ENCODE results near the gene MARK2. TPM values are rescaled to one million over a fixed set of nuclear protein-coding genes. Genes with fewer than 3 reads are reported as not detected.

The MARK2 gene
- polyA plus RNA-seq, 1 donor (not counting 4 experiments of a cell fraction or from before 2014, with no cell fraction given), result 20.8 TPM

DNA sequence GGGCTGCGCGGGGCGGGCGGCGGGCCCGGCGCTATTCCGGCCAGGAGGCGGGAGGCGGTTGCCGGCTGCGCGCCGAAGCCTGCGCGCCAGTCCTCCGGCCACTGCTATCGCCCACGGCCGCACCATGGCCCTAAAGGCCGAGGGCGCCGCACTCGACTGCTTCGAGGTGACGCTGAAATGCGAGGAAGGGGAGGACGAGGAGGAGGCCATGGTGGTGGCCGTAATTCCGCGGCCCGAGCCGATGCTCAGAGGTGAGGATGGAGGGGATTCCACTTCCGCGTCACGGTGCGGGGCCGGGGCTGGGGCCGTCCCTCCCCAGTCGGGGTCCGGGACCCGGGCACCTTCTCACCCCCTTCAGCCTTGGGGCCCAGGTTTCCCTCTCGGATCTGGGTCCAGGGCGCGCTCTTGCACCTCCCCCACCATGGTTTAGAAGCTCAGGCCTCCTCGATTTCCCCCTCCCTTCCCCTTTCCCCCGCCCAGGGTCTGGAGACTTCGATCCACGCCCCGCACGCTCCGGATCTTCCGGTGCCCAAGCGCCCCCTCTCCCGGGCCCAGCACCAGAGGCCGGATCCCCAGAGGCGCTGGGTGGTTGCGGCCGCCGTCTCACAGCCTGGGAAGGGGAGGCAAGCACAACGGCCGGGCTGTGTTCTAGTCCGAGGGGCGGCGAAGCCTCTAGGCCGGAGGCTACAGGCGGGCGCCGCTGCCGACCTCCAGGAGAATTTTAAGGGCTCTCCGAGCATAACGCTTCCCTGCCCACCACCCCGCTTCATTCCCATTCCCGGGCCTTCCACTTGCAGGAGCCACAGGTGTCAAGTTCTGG, 25.1 kb upstream of the MARK2 start:
- no peaks in the 10 kb centered on the region for H4K20me1 ChIP-seq (ENCODE audit: control insufficient read depth, extremely low read depth, insufficient read depth, low read length)
- H3K79me2 ChIP-seq (ENCODE audit: control insufficient read depth, insufficient read depth, low read length), result peaks cover 30% of the 10 kb centered on the region
- peak overlapping the region; percentile 91 for H2AFZ ChIP-seq (ENCODE audit: control insufficient read depth, low read length)
- H3K27me3 ChIP-seq (ENCODE audit: control insufficient read depth, extremely low read depth, insufficient read depth, low read length), result no peaks in the 10 kb centered on the region
- TF ChIP-seq EZH2 (IDR thresholded peaks at IDR 0.05; ENCODE audit: low read length) (no peak), CTCF (optimal IDR thresholded peaks at IDR 0.05 in 1 of 3, IDR thresholded peaks at IDR 0.05 in 1 of 3, conservative IDR thresholded peaks at IDR 0.05 in 1 of 3; ENCODE audit: extremely low read depth in 1 of 3, insufficient read depth in 2 of 3, low read length in 3 of 3) (no peak)
- no peak for DNase-seq (ENCODE audit: low read depth, low spot score)
- H3K4me3 ChIP-seq (ENCODE audit: control insufficient read depth in 2 of 3, extremely low read depth in 1 of 3, insufficient read depth in 2 of 3, low read depth in 1 of 3, low read length in 3 of 3), result peak overlapping the region; percentile 84 to 87 (median 85)
- H3K4me1 ChIP-seq (ENCODE audit: control insufficient read depth, extremely low read depth, insufficient read depth, low read length), result peaks cover 14% of the 10 kb centered on the region
- dilution Hi-C loops (cut with MboI; ENCODE audit: extremely low pct_ligation_motif_present, low sequenced_read_pairs), result no loop called here
- peaks cover 5 to 14% of the 10 kb centered on the region in 2 experiments for H3K36me3 ChIP-seq (ENCODE audit: control insufficient read depth in 2 of 2, extremely low read depth in 1 of 2, insufficient read depth in 2 of 2, low read length in 2 of 2)
- no peaks in the 10 kb centered on the region for H3K9me1 ChIP-seq (ENCODE audit: control insufficient read depth, extremely low read depth, insufficient read depth, low read length)
- H3K4me2 ChIP-seq (ENCODE audit: control insufficient read depth, extremely low read depth, insufficient read depth, low read depth, low read length), result peak overlapping the region; percentile 68
- peak overlapping the region; percentile 80 for H3K9ac ChIP-seq (ENCODE audit: control insufficient read depth, extremely low read depth, insufficient read depth, low read length)
- no peaks in the 10 kb centered on the region for H3K9me3 ChIP-seq (ENCODE audit: control insufficient read depth, low read depth, low read length)
- peak overlapping the region; percentile 44 for H3K27ac ChIP-seq (ENCODE audit: control insufficient read depth, insufficient read depth, low read length)
- FAIRE-seq, result no peak

GRCh38 chr11:63814383-63814736, 24.6 kb upstream of the MARK2 start:
- DNase-seq (ENCODE audit: low read depth, low spot score), result no peak
- H3K27ac ChIP-seq (ENCODE audit: control insufficient read depth, insufficient read depth, low read length), result no peak overlapping the region
- no peaks in the 10 kb centered on the region for H3K27me3 ChIP-seq (ENCODE audit: control insufficient read depth, extremely low read depth, insufficient read depth, low read length)
- H2AFZ ChIP-seq (ENCODE audit: control insufficient read depth, low read length), result no peak overlapping the region
- dilution Hi-C loops (cut with MboI; ENCODE audit: extremely low pct_ligation_motif_present, low sequenced_read_pairs), result no loop called here
- H3K9me1 ChIP-seq (ENCODE audit: control insufficient read depth, extremely low read depth, insufficient read depth, low read length), result no peaks in the 10 kb centered on the region
- H4K20me1 ChIP-seq (ENCODE audit: control insufficient read depth, extremely low read depth, insufficient read depth, low read length), result no peaks in the 10 kb centered on the region
- peaks cover 6 to 14% of the 10 kb centered on the region in 2 experiments for H3K36me3 ChIP-seq (ENCODE audit: control insufficient read depth in 2 of 2, extremely low read depth in 1 of 2, insufficient read depth in 2 of 2, low read length in 2 of 2)
- H3K9me3 ChIP-seq (ENCODE audit: control insufficient read depth, low read depth, low read length), result no peaks in the 10 kb centered on the region
- peaks cover 14% of the 10 kb centered on the region for H3K4me1 ChIP-seq (ENCODE audit: control insufficient read depth, extremely low read depth, insufficient read depth, low read length)
- H3K79me2 ChIP-seq (ENCODE audit: control insufficient read depth, insufficient read depth, low read length), result peaks cover 30% of the 10 kb centered on the region
- H3K4me2 ChIP-seq (ENCODE audit: control insufficient read depth, extremely low read depth, insufficient read depth, low read depth, low read length), result peak overlapping the region; percentile 68
- peak overlapping the region; percentile 84 to 87 (median 85) for H3K4me3 ChIP-seq (ENCODE audit: control insufficient read depth in 2 of 3, extremely low read depth in 1 of 3, insufficient read depth in 2 of 3, low read depth in 1 of 3, low read length in 3 of 3)
- H3K9ac ChIP-seq (ENCODE audit: control insufficient read depth, extremely low read depth, insufficient read depth, low read length), result peak overlapping the region; percentile 80
- TF ChIP-seq CTCF (optimal IDR thresholded peaks at IDR 0.05 in 1 of 3, IDR thresholded peaks at IDR 0.05 in 1 of 3, conservative IDR thresholded peaks at IDR 0.05 in 1 of 3; ENCODE audit: extremely low read depth in 1 of 3, insufficient read depth in 2 of 3, low read length in 3 of 3), result no peak
- TF ChIP-seq EZH2 (IDR thresholded peaks at IDR 0.05; ENCODE audit: low read length), result no peak
- FAIRE-seq, result peak; percentile 9

Data from keratinocyte (primary cell).